Esophagus squamous epithelium (tissue), 5 donors: ENCODE results near the gene GSTM5. TPM values are rescaled to one million over a fixed set of nuclear protein-coding genes. Genes with fewer than 3 reads are reported as not detected.

ENCODE experiments used
- DNase-seq: peaks from one replicate; lab custom pipeline; 2025; lab: John Stamatoyannopoulos, UW
- H3K27ac ChIP-seq, 4 donors: fragments of 200-600 bp; sonication (generic); one replicate each; pipeline ENCODE4 v1.5.1; 2016 to 2019; ENCODE audit warnings: mild to moderate bottlenecking in 1 of 4
- H3K27me3 ChIP-seq, 4 donors: fragments of 200-600 bp; sonication (generic); 1 replicate in 3 of 4; 2 replicates in 1 of 4; pipeline versions ENCODE4 v1.5.1 to v1.6.0; 2017 to 2021; ENCODE audit warnings: antibody characterized with exemption in 1 of 4
- H3K36me3 ChIP-seq, 3 donors: fragments of 200-600 bp; sonication (generic); one replicate each; pipeline ENCODE4 v1.5.1; 2016 to 2019
- H3K4me1 ChIP-seq, 3 donors: fragments of 200-600 bp; sonication (generic); one replicate each; pipeline ENCODE4 v1.5.1; 2017 to 2019
- H3K4me3 ChIP-seq, 4 donors: fragments of 200-600 bp; sonication (generic); 1 replicate in 3 of 4; 2 replicates in 1 of 4; pipeline ENCODE4 v1.5.1; 2016 to 2019; ENCODE audit warnings: mild to moderate bottlenecking in 2 of 4, moderate library complexity in 1 of 4
- H3K9me3 ChIP-seq, 3 donors: fragments of 200-600 bp; sonication (generic); one replicate each; pipeline ENCODE4 v1.5.1; 2016 to 2019
- CTCF ChIP-seq, 6 experiments: fragments of 450-650 bp in 4 of 6; fragments of 200-600 bp in 2 of 6; sonication (generic) in 2 of 6; IDR thresholded peaks; one replicate each; pipeline ENCODE4 v1.5.1; 2016 to 2019; ENCODE audit warnings: antibody characterized with exemption in 6 of 6, mild to moderate bottlenecking in 4 of 6, moderate library complexity in 4 of 6
- POLR2A ChIP-seq, 4 donors: fragments of 450-650 bp; IDR thresholded peaks; one replicate each; pipeline ENCODE4 v1.6.1; 2017; ENCODE audit warnings: antibody characterized with exemption in 4 of 4, mild to moderate bottlenecking in 4 of 4, moderate library complexity in 3 of 4
- WGBS, 2 donors: methylation state at CpG; one replicate each; pipeline ENCODE4 v1.1.5; 2018; 5-methylcytosine and 5-hydroxymethylcytosine counted together
- intact Hi-C: fragments of 100-400 bp; cut with DNase I; formaldehyde crosslinking; loops from one replicate; pipeline ENCODE4 v1.15.0; 2022
- total RNA-seq, 4 donors: library from RNA; depleted of rRNA; stranded (reverse); fragments of >200 nt; gene quantifications; one replicate each; pipeline ENCODE4 v1.1.0, GENCODE V29; 2016
- donor health status: DM: yes; HTN: yes; CAD: no.

The GSTM5 gene
- total RNA-seq, 4 donors from 2014 or later, result 2.2 to 4.6 TPM; not detected in 2

GRCh38 chr1:109728870-109729269 lies 16.8 kb downstream of the GSTM5 start:
- H3K27me3 ChIP-seq, result no peaks in the 10 kb centered on the region
- intact Hi-C loops, result no loop called here
- peaks cover 0 to 15% (median 0%) of the 10 kb centered on the region in 3 donors for H3K4me1 ChIP-seq
- no peaks in the 10 kb centered on the region for H3K36me3 ChIP-seq
- 63 to 75% methylated on average over 5 to 7 of the region's 7 CpGs for WGBS, 2 donors
- H3K27ac ChIP-seq, result no peak overlapping the region
- DNase-seq, result no peak
- H3K9me3 ChIP-seq, result no peaks in the 10 kb centered on the region
- H3K4me3 ChIP-seq, result no peak overlapping the region
- TF ChIP-seq CTCF (IDR thresholded peaks at IDR 0.05) (no peak), POLR2A (IDR thresholded peaks at IDR 0.05) (no peak)

- Histone ChIP-seq H3K4me1 (peaks cover 0 to 15% (median 0%) of the 10 kb centered on the region in 3 donors), H3K4me3 (no peak overlapping the region), H3K27ac (no peak overlapping the region), H3K36me3 (no peaks in the 10 kb centered on the region), H3K27me3 (no peaks in the 10 kb centered on the region), H3K9me3 (no peaks in the 10 kb centered on the region)
- WGBS, 2 donors, result 69 to 86% methylated on average over 6 of the region's 6 CpGs
- TF ChIP-seq CTCF (IDR thresholded peaks at IDR 0.05) (no peak), POLR2A (IDR thresholded peaks at IDR 0.05) (no peak)
- intact Hi-C loops, result no loop called here
- DNase-seq, result no peak
Measured at GRCh38 chr1:109730666-109731065, 18.6 kb downstream of the GSTM5 start.

GRCh38 chr1:109732390-109732881 lies 20.4 kb downstream of the GSTM5 start:
- TF ChIP-seq CTCF (IDR thresholded peaks at IDR 0.05) (no peak), POLR2A (IDR thresholded peaks at IDR 0.05) (no peak)
- peak overlapping the region in 2 of 4 donors; percentile 7 to 19 for H3K27ac ChIP-seq
- no peaks in the 10 kb centered on the region for H3K9me3 ChIP-seq
- DNase-seq, result no peak
- intact Hi-C loops, result no loop called here
- H3K4me1 ChIP-seq, result peaks cover 0 to 15% (median 0%) of the 10 kb centered on the region in 3 donors
- H3K36me3 ChIP-seq, result peaks cover 0 to 12% (median 0%) of the 10 kb centered on the region in 3 donors
- no peaks in the 10 kb centered on the region for H3K27me3 ChIP-seq
- WGBS, 2 donors, result 43 to 44% methylated on average over 3 of the region's 3 CpGs
- no peak overlapping the region for H3K4me3 ChIP-seq

- no peak for DNase-seq
- Histone ChIP-seq H3K4me3 (no peak overlapping the region), H3K36me3 (peaks cover 0 to 20% (median 0%) of the 10 kb centered on the region in 3 donors), H3K4me1 (peaks cover 0 to 15% (median 0%) of the 10 kb centered on the region in 3 donors), H3K27ac (peak overlapping the region in 2 of 4 donors; percentile 7 to 19), H3K27me3 (no peaks in the 10 kb centered on the region), H3K9me3 (no peaks in the 10 kb centered on the region)
- WGBS, 2 donors, result 76 to 90% methylated on average over 2 to 3 of the region's 4 CpGs
- no peak for TF ChIP-seq POLR2A (IDR thresholded peaks at IDR 0.05)
- no peak for TF ChIP-seq CTCF (IDR thresholded peaks at IDR 0.05)
- intact Hi-C loops, result no loop called here
Measured at GRCh38 chr1:109733236-109733870, 21.3 kb downstream of the GSTM5 start.
